Measurements from ENCODE around the gene SLC25A22.

The SLC25A22 gene

GRCh38 chr11:786235-787083, 11.6 kb downstream of the SLC25A22 start:
- Histone ChIP-seq H2AFZ (ENCODE audit: low read depth) (no peak overlapping the region), H3K79me2 (ENCODE audit: insufficient read depth, low read depth) (no peaks in the 10 kb centered on the region), H3K27ac (no peak overlapping the region), H3K4me3 (IDR thresholded peaks at IDR 0.05; ENCODE audit: insufficient read depth, low read depth, low read length) (no peak overlapping the region), H3K4me2 (no peak overlapping the region), H4K20me1 (ENCODE audit: insufficient read depth) (no peaks in the 10 kb centered on the region), H3K36me3 (ENCODE audit: insufficient read depth) (no peaks in the 10 kb centered on the region), H3K9ac (no peak overlapping the region), H3K4me1 (ENCODE audit: low read depth, poor library complexity, severe bottlenecking) (peaks cover 12% of the 10 kb centered on the region), H3K27me3 (ENCODE audit: insufficient read depth, low read depth) (no peaks in the 10 kb centered on the region)
- TF ChIP-seq CTCF (conservative IDR thresholded peaks at IDR 0.05; ENCODE audit: low read depth, low read length), result no peak

- Histone ChIP-seq H2AFZ (ENCODE audit: low read depth) (no peak overlapping the region), H3K36me3 (ENCODE audit: insufficient read depth) (no peaks in the 10 kb centered on the region), H4K20me1 (ENCODE audit: insufficient read depth) (no peaks in the 10 kb centered on the region), H3K9ac (no peak overlapping the region), H3K4me3 (IDR thresholded peaks at IDR 0.05; ENCODE audit: insufficient read depth, low read depth, low read length) (no peak overlapping the region), H3K4me1 (ENCODE audit: low read depth, poor library complexity, severe bottlenecking) (peaks cover 2% of the 10 kb centered on the region), H3K79me2 (ENCODE audit: insufficient read depth, low read depth) (no peaks in the 10 kb centered on the region), H3K27ac (no peak overlapping the region), H3K27me3 (ENCODE audit: insufficient read depth, low read depth) (no peaks in the 10 kb centered on the region), H3K4me2 (no peak overlapping the region)
- TF ChIP-seq CTCF (conservative IDR thresholded peaks at IDR 0.05; ENCODE audit: low read depth, low read length), result no peak
These were observed 14.5 kb downstream of the SLC25A22 start for GRCh38 chr11:783581-784015.

GRCh38 chr11:782264-783174, 15.6 kb downstream of the SLC25A22 start:
- no peak overlapping the region for H2AFZ ChIP-seq (ENCODE audit: low read depth)
- H4K20me1 ChIP-seq (ENCODE audit: insufficient read depth), result no peaks in the 10 kb centered on the region
- H3K79me2 ChIP-seq (ENCODE audit: insufficient read depth, low read depth), result no peaks in the 10 kb centered on the region
- no peak overlapping the region for H3K27ac ChIP-seq
- H3K4me3 ChIP-seq (IDR thresholded peaks at IDR 0.05; ENCODE audit: insufficient read depth, low read depth, low read length), result no peak overlapping the region
- H3K9ac ChIP-seq, result no peak overlapping the region
- TF ChIP-seq CTCF (conservative IDR thresholded peaks at IDR 0.05; ENCODE audit: low read depth, low read length), result no peak
- no peak overlapping the region for H3K4me2 ChIP-seq
- no peaks in the 10 kb centered on the region for H3K27me3 ChIP-seq (ENCODE audit: insufficient read depth, low read depth)
- H3K4me1 ChIP-seq (ENCODE audit: low read depth, poor library complexity, severe bottlenecking), result peaks cover 5% of the 10 kb centered on the region
- H3K36me3 ChIP-seq (ENCODE audit: insufficient read depth), result no peaks in the 10 kb centered on the region

GRCh38 chr11:779955-780532, 18.0 kb downstream of the SLC25A22 start:
- H3K4me1 ChIP-seq (ENCODE audit: low read depth, poor library complexity, severe bottlenecking), result peaks cover 12% of the 10 kb centered on the region
- no peaks in the 10 kb centered on the region for H4K20me1 ChIP-seq (ENCODE audit: insufficient read depth)

More at GRCh38 chr11:779955-780532, 18.0 kb downstream of the SLC25A22 start:
- no peak for TF ChIP-seq CTCF (conservative IDR thresholded peaks at IDR 0.05; ENCODE audit: low read depth, low read length)
- Histone ChIP-seq H3K27me3 (ENCODE audit: insufficient read depth, low read depth) (no peaks in the 10 kb centered on the region), H2AFZ (ENCODE audit: low read depth) (no peak overlapping the region), H3K36me3 (ENCODE audit: insufficient read depth) (no peaks in the 10 kb centered on the region), H3K4me3 (IDR thresholded peaks at IDR 0.05; ENCODE audit: insufficient read depth, low read depth, low read length) (no peak overlapping the region), H3K4me2 (no peak overlapping the region), H3K27ac (no peak overlapping the region), H3K9ac (no peak overlapping the region), H3K79me2 (ENCODE audit: insufficient read depth, low read depth) (peaks cover 18% of the 10 kb centered on the region)
